K562 (cell line): ENCODE results near the gene ARL4D. TPM values are rescaled to one million over a fixed set of nuclear protein-coding genes. Genes with fewer than 3 reads are reported as not detected.
A peak's percentile ranks its signal among the peaks of the same experiment; 100 is the strongest.

Source experiments
- ATAC-seq: fragments of 200-7000 bp; cut with Tn5 transposase; 3 replicates; pipeline ENCODE4 v1.9.1; 2020; ENCODE audit warnings: moderate library complexity
- BruUV-seq: library from RNA; stranded (reverse); fragments of 400-500 nt; replicated peaks from 2 replicates; lab custom pipeline; 2021; lab: Mats Ljungman, UMichigan
- CTCF ChIA-PET: fragments of 300-600 bp; formaldehyde crosslinking; extraction: SDS; loops from one replicate; lab custom pipeline; 2021; ENCODE audit warnings: low intra/inter-chr PET ratio; lab: Yijun Ruan, JAX
- POLR2A ChIA-PET: fragments of 300-600, 350-650 bp; sonication (Branson Sonifier 250); formaldehyde crosslinking; extraction: SDS; loops from one replicate; lab custom pipeline; 2021; ENCODE audit warnings: antibody characterized with exemption, inconsistent platforms; lab: Yijun Ruan, JAX
- DNase-seq, 4 experiments: peaks; one replicate each; pipeline versions ENCODE4 v3.0.0 to v3.0.0-alpha.2; 2011 to 2018; ENCODE audit warnings: low spot score in 3 of 4, mixed read lengths in 3 of 4; ENCODE audit errors: extremely low read depth in 1 of 4
- FAIRE-seq: peaks from 2 replicates; lab custom pipeline; 2011; peaks lifted over from hg19 to GRCh38; lab: Jason Lieb, UNC
- H2AFZ ChIP-seq: 2 replicates; pipeline ENCODE4 v1.6.0; 2011; ENCODE audit warnings: low read depth, low read length, control low read depth, inconsistent platforms
- H3K27ac ChIP-seq: fragments of 200-600 bp; 3 replicates; pipeline ENCODE4 v1.8.0; 2011; ENCODE audit warnings: low read depth, mild to moderate bottlenecking, control low read depth, inconsistent platforms, low read length, moderate library complexity, mixed read lengths; ENCODE audit errors: extremely low read depth
- H3K27me3 ChIP-seq, 2 experiments: fragments of 300-600 bp in 1 of 2; 2 replicates in 1 of 2; 3 replicates in 1 of 2; pipeline versions ENCODE4 v1.6.0 to v1.8.0; 2011; ENCODE audit warnings: inconsistent platforms in 2 of 2, low read length in 2 of 2, mild to moderate bottlenecking in 1 of 2, mixed read lengths in 1 of 2, moderate library complexity in 1 of 2; ENCODE audit not compliant: control insufficient read depth in 2 of 2, insufficient read depth in 2 of 2
- H3K36me3 ChIP-seq: fragments of 300-600 bp; 3 replicates; pipeline ENCODE4 v1.8.0; 2011; ENCODE audit warnings: mild to moderate bottlenecking, low read length, inconsistent platforms; ENCODE audit not compliant: control insufficient read depth, insufficient read depth
- H3K4me1 ChIP-seq, 2 experiments: fragments of 200-600 bp in 1 of 2; replicated peaks in 1 of 2; 2 replicates in 1 of 2; 3 replicates in 1 of 2; pipeline versions ENCODE4 v1.5.1 to v1.8.0; 2011; ENCODE audit warnings: inconsistent platforms in 2 of 2, low read length in 2 of 2, mild to moderate bottlenecking in 1 of 2, mixed read lengths in 1 of 2, moderate library complexity in 1 of 2; ENCODE audit not compliant: control insufficient read depth in 2 of 2, insufficient read depth in 2 of 2
- H3K4me2 ChIP-seq: 2 replicates; pipeline ENCODE4 v1.6.1; 2011; ENCODE audit warnings: low read length, control low read depth, inconsistent platforms, mixed read lengths; ENCODE audit not compliant: insufficient read depth
- H3K4me3 ChIP-seq: fragments of 200-600 bp; sonication (generic), shearing (Covaris generic); 2 replicates; pipeline ENCODE4 v1.5.1; 2016; ENCODE audit warnings: control low read depth, inconsistent platforms
- H3K79me2 ChIP-seq: fragments of 200-600 bp; 3 replicates; pipeline ENCODE4 v1.8.0; 2011; ENCODE audit warnings: low read length, inconsistent platforms; ENCODE audit not compliant: control insufficient read depth, insufficient read depth
- H3K9ac ChIP-seq, 2 experiments: 2 replicates each; pipeline versions ENCODE4 v1.6.0 to v1.6.1; 2011; ENCODE audit warnings: low read depth in 2 of 2, low read length in 2 of 2, control low read depth in 1 of 2, inconsistent platforms in 1 of 2, mild to moderate bottlenecking in 1 of 2, mixed read lengths in 1 of 2; ENCODE audit not compliant: insufficient read depth in 1 of 2
- H3K9me1 ChIP-seq: one replicate; pipeline ENCODE4 v1.6.0; 2011; ENCODE audit warnings: inconsistent platforms, mild to moderate bottlenecking, low read length, moderate library complexity; ENCODE audit not compliant: control insufficient read depth, insufficient read depth
- H3K9me3 ChIP-seq: replicated peaks from 2 replicates; pipeline ENCODE4 v1.5.1; 2011; ENCODE audit warnings: low read depth, low read length, inconsistent platforms; ENCODE audit not compliant: control insufficient read depth, insufficient read depth
- H4K20me1 ChIP-seq: replicated peaks from 2 replicates; pipeline ENCODE4 v1.6.1; 2011; ENCODE audit warnings: low read length, inconsistent platforms, mixed read lengths; ENCODE audit not compliant: control insufficient read depth, insufficient read depth
- BHLHE40 ChIP-seq: IDR thresholded peaks from 2 replicates; pipeline ENCODE4 v1.6.1; 2011; ENCODE audit warnings: low read length, improper control_type of control experiment
- CCNT2 ChIP-seq: IDR thresholded peaks from 2 replicates; pipeline ENCODE4 v1.6.1; 2011; ENCODE audit warnings: borderline replicate concordance, low read depth, mild to moderate bottlenecking, moderate library complexity, mixed read lengths, low read length; ENCODE audit not compliant: insufficient read length; ENCODE audit errors: extremely low read depth
- CREB5 ChIP-seq: fragments of 250-450 bp; sonication (Bioruptor Pico); IDR thresholded peaks from 2 replicates; pipeline ENCODE4 v1.5.0; 2020; ENCODE audit warnings: mild to moderate bottlenecking
- FOXK1 ChIP-seq: sonication (generic); formaldehyde crosslinking; IDR thresholded peaks from 2 replicates; pipeline ENCODE4 v1.8.0; 2022; ENCODE audit warnings: missing genetic modification reagents, mild to moderate bottlenecking, borderline replicate concordance
- HDGF ChIP-seq: fragments of 450-650 bp; IDR thresholded peaks from 2 replicates; pipeline ENCODE4 v1.6.1; 2016
- MCM3 ChIP-seq: fragments of 450-650 bp; IDR thresholded peaks from 2 replicates; pipeline ENCODE4 v1.6.1; 2016
- OTX1 ChIP-seq: fragments of 450-650 bp; formaldehyde crosslinking; IDR thresholded peaks from 2 replicates; pipeline ENCODE4 v1.4.0; 2022; ENCODE audit warnings: mild to moderate bottlenecking
- PREB ChIP-seq: sonication (generic); formaldehyde crosslinking; IDR thresholded peaks from 2 replicates; pipeline ENCODE4 v1.8.1; 2023; ENCODE audit warnings: mild to moderate bottlenecking, missing genetic modification reagents
- TAF15 ChIP-seq: fragments of 200-400 bp; formaldehyde crosslinking; IDR thresholded peaks from 2 replicates; pipeline ENCODE4 v1.6.1; 2017; ENCODE audit warnings: mild to moderate bottlenecking, low read depth, low read length, moderate library complexity
- TAF7 ChIP-seq: fragments of 450-650 bp; IDR thresholded peaks from 2 replicates; pipeline ENCODE4 v1.6.1; 2016; ENCODE audit warnings: missing genetic modification characterization, missing compliant biosample characterization
- ZBTB26 ChIP-seq: fragments of 450-650 bp; formaldehyde crosslinking; IDR thresholded peaks from 2 replicates; pipeline ENCODE4 v1.4.0; 2022; ENCODE audit warnings: missing genetic modification characterization
- ZBTB9 ChIP-seq: fragments of 450-650 bp; formaldehyde crosslinking; IDR thresholded peaks from 2 replicates; pipeline ENCODE4 v1.4.0; 2020; ENCODE audit warnings: mild to moderate bottlenecking, moderate library complexity
- ZNF140 ChIP-seq: fragments of 250-450 bp; sonication (Bioruptor Pico); IDR thresholded peaks from 2 replicates; pipeline ENCODE4 v1.8.0; 2021; ENCODE audit warnings: moderate library complexity, mild to moderate bottlenecking, inconsistent platforms
- ZNF239 ChIP-seq: fragments of 250-450 bp; sonication (Bioruptor Pico); IDR thresholded peaks from 2 replicates; pipeline ENCODE4 v1.4.0; 2020; ENCODE audit warnings: mild to moderate bottlenecking
- WGBS: fragments of 100-300 bp; shearing (Covaris generic); methylation state at CpG from one replicate; pipeline ENCODE4 v1.1.6; 2016; ENCODE audit warnings: low coverage, mixed read lengths; ENCODE audit not compliant: insufficient coverage; ENCODE audit errors: missing lambda C conversion rate; 5-methylcytosine and 5-hydroxymethylcytosine counted together
- in situ Hi-C: fragments of 300-500 bp; cut with MboI; formaldehyde crosslinking; loops from 4 replicates; pipeline ENCODE4 v1.15.0; 2018; ENCODE audit warnings: inconsistent platforms, mixed read lengths
- intact Hi-C: fragments of 100-400 bp; cut with micrococcal nuclease; formaldehyde crosslinking; loops from 2 replicates; pipeline ENCODE4 v1.14.2; 2022
- polyA plus RNA-seq, 8 experiments: library from polyadenylated mRNA; depleted of rRNA in 4 of 8; stranded (reverse) in 5 of 8; unstranded in 3 of 8; fragments of >200 nt; fragmentation: Nextera tagmentation in 2 of 8; fragmentation: Illumina TruSeq in 1 of 8; extraction: Ambion mirVana in 2 of 8; extraction: Trizol in 1 of 8; gene quantifications; 2 replicates each; pipeline versions ENCODE4 v1.2.1 to v1.2.3, GENCODE V29; 2011 to 2014; ENCODE audit warnings: inconsistent platforms in 1 of 8, missing spikeins in 1 of 8
- total RNA-seq, 7 experiments: library from RNA; depleted of rRNA in 6 of 7; stranded (reverse); fragments of >200 nt in 6 of 7; fragmentation: Illumina TruSeq in 2 of 7; extraction: Trizol in 2 of 7; gene quantifications; 2 replicates each; pipeline versions ENCODE4 v1.2.1 to v1.2.3, GENCODE V29; 2011 to 2021; ENCODE audit warnings: low replicate concordance in 1 of 7

The ARL4D gene
- total and polyA plus RNA-seq, 9 of the 15 experiments (the other 6 are each of a cell fraction or from before 2014, with no cell fraction given) = 0.07 to 0.53 (median 0.28) TPM; not detected in 1

GRCh38 chr17:43350888-43351361 is 47.9 kb upstream of the ARL4D start:
- H2AFZ ChIP-seq = no peak overlapping the region
- no peaks in the 10 kb centered on the region for H3K79me2 ChIP-seq
- ChIA-PET CTCF (no interaction called here), POLR2A (interaction anchor here (0.5 to 0.8 kb wide), 2 partner anchors 17 to 206 kb away, joined by 3 to 4 read pairs; no protein-coding TSS in a partner anchor)
- no peaks in the 10 kb centered on the region for H4K20me1 ChIP-seq
- FAIRE-seq = no peak
- in situ Hi-C loops = no loop called here
- WGBS = 4% methylated on average over 9 of the region's 9 CpGs
- intact Hi-C loops = no loop called here
- peak; percentile 48; the same call in 1 of the 3 replicates for ATAC-seq
- H3K4me2 ChIP-seq = peak overlapping the region; percentile 48; the same call in 1 of the 2 replicates
- H3K4me3 ChIP-seq = no peak overlapping the region
- H3K9me3 ChIP-seq = peaks cover 13% of the 10 kb centered on the region
- H3K36me3 ChIP-seq = no peaks in the 10 kb centered on the region
- no peaks in the 10 kb centered on the region for H3K27me3 ChIP-seq
- no peak overlapping the region for H3K9ac ChIP-seq
- DNase-seq = peak in 1 of 4 experiments; percentile 17
- no TSS peak for BruUV-seq
- H3K9me1 ChIP-seq = no peaks in the 10 kb centered on the region
- peak overlapping the region; percentile 58; the same call in 1 of the 3 replicates for H3K27ac ChIP-seq
- peaks cover 3 to 35% of the 10 kb centered on the region in 2 experiments; a peak in 4 of 5 replicates for H3K4me1 ChIP-seq
- TF ChIP-seq ZNF140 = no peak
- no peak for TF ChIP-seq TAF7 (tag)
- no peak for TF ChIP-seq ZNF239 (CRISPR knock-in tag)
- TF ChIP-seq MCM3 = no peak
- TF ChIP-seq CREB5 (CRISPR knock-in tag) = no peak
- no peak for TF ChIP-seq HDGF
- TF ChIP-seq OTX1 = no peak
- no peak for TF ChIP-seq FOXK1 (CRISPR knock-in tag)
- no peak for TF ChIP-seq CCNT2
- no peak for TF ChIP-seq TAF15
- TF ChIP-seq ZBTB9 (CRISPR knock-in tag) = no peak
- TF ChIP-seq ZBTB26 = no peak
- no peak for TF ChIP-seq PREB
- TF ChIP-seq BHLHE40 = peak; percentile 93
